ENCODE measurements around the gene PTPN23. TPM values are rescaled to one million over a fixed set of nuclear protein-coding genes. Genes with fewer than 3 reads are reported as not detected.

PTPN23 gene
- total and polyA plus RNA-seq, 4 donors = 20.4 to 52.3 (median 24.2) TPM

DNA sequence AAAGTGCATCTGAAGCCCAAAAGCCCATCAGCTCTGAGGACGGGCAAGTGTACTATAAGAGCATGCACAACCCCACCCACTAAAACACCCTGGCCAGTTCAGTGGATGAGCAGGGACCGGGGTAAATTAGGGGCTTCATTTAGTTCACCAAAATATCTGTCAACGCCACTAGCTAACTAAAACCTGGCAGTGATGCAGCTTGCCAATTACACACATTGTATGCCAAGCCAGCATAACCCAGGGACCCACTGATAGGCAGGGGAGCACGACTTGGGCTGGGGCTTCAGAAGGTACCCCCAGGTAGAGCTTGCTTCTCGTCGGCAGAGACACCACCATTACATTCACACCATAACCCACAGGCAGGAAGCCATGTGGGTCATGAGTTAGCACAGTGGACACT is 47.0 kb downstream of the PTPN23 start:
- Histone ChIP-seq H3K9ac (ENCODE audit: insufficient read depth in 1 of 2, low read length in 2 of 2) (no peak overlapping the region), H3K4me1 (ENCODE audit: control insufficient read depth in 5 of 5, insufficient read depth in 5 of 5, low read length in 5 of 5) (no peaks in the 10 kb centered on the region), H3K27me3 (ENCODE audit: control insufficient read depth in 3 of 3, insufficient read depth in 3 of 3, low read length in 2 of 3) (no peaks in the 10 kb centered on the region), H3K4me3 (no peak overlapping the region), H3K27ac (ENCODE audit: low read depth in 1 of 2, low read length in 1 of 2) (no peak overlapping the region), H3K9me3 (ENCODE audit: control insufficient read depth in 4 of 4, insufficient read depth in 3 of 4, low read length in 3 of 4) (peaks cover 0 to 2% (median 0%) of the 10 kb centered on the region in 4 donors), H3K36me3 (ENCODE audit: control insufficient read depth in 4 of 4, insufficient read depth in 4 of 4, low read length in 4 of 4) (peaks cover 3 to 44% (median 12%) of the 10 kb centered on the region in 4 donors)
- 92 to 93% methylated on average over 6 of the region's 6 CpGs for WGBS, 2 donors
- TF ChIP-seq, protein P1, sequence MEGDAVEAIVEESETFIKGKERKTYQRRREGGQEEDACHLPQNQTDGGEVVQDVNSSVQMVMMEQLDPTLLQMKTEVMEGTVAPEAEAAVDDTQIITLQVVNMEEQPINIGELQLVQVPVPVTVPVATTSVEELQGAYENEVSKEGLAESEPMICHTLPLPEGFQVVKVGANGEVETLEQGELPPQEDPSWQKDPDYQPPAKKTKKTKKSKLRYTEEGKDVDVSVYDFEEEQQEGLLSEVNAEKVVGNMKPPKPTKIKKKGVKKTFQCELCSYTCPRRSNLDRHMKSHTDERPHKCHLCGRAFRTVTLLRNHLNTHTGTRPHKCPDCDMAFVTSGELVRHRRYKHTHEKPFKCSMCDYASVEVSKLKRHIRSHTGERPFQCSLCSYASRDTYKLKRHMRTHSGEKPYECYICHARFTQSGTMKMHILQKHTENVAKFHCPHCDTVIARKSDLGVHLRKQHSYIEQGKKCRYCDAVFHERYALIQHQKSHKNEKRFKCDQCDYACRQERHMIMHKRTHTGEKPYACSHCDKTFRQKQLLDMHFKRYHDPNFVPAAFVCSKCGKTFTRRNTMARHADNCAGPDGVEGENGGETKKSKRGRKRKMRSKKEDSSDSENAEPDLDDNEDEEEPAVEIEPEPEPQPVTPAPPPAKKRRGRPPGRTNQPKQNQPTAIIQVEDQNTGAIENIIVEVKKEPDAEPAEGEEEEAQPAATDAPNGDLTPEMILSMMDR (IDR thresholded peaks at IDR 0.05; ENCODE audit: control extremely low read depth, extremely low read depth) = no peak
- DNase-seq (no peak), ATAC-seq (ENCODE audit: insufficient read depth, low FRiP score) (no peak)

DNA sequence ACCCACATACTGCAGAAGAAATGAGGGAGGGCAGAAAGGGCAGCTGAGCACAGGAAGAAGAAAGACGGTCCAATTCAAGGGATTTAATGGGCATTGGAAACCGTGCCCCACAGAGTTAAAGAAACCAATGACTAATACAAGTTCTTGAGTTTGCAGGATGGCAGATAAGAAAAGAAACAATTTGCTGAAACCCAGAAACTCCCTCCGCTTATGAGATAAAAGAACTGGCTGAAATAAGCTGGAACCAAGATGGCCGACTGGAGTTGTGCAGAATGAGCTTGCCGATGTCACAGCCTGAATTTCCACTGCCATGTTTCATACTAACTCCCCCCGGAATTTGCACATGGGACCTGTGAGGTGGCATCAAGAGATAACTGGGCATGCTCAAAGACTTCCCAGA is 47.8 kb downstream of the PTPN23 start:
- H3K4me3 ChIP-seq = no peak overlapping the region
- TF ChIP-seq, protein P1 (IDR thresholded peaks at IDR 0.05; ENCODE audit: control extremely low read depth, extremely low read depth) = no peak
- H3K9ac ChIP-seq (ENCODE audit: insufficient read depth in 1 of 2, low read length in 2 of 2) = no peak overlapping the region
- no peaks in the 10 kb centered on the region for H3K27me3 ChIP-seq (ENCODE audit: control insufficient read depth in 3 of 3, insufficient read depth in 3 of 3, low read length in 2 of 3)
- 97 to 98% methylated on average over 6 of the region's 6 CpGs for WGBS, 2 donors
- no peak overlapping the region for H3K27ac ChIP-seq (ENCODE audit: low read depth in 1 of 2, low read length in 1 of 2)
- DNase-seq = no peak
- H3K9me3 ChIP-seq (ENCODE audit: control insufficient read depth in 4 of 4, insufficient read depth in 3 of 4, low read length in 3 of 4) = peaks cover 0 to 2% (median 0%) of the 10 kb centered on the region in 4 donors
- H3K4me1 ChIP-seq (ENCODE audit: control insufficient read depth in 5 of 5, insufficient read depth in 5 of 5, low read length in 5 of 5) = no peaks in the 10 kb centered on the region
- H3K36me3 ChIP-seq (ENCODE audit: control insufficient read depth in 4 of 4, insufficient read depth in 4 of 4, low read length in 4 of 4) = peaks cover 3 to 50% (median 15%) of the 10 kb centered on the region in 4 donors
- ATAC-seq (ENCODE audit: insufficient read depth, low FRiP score) = no peak

DNA sequence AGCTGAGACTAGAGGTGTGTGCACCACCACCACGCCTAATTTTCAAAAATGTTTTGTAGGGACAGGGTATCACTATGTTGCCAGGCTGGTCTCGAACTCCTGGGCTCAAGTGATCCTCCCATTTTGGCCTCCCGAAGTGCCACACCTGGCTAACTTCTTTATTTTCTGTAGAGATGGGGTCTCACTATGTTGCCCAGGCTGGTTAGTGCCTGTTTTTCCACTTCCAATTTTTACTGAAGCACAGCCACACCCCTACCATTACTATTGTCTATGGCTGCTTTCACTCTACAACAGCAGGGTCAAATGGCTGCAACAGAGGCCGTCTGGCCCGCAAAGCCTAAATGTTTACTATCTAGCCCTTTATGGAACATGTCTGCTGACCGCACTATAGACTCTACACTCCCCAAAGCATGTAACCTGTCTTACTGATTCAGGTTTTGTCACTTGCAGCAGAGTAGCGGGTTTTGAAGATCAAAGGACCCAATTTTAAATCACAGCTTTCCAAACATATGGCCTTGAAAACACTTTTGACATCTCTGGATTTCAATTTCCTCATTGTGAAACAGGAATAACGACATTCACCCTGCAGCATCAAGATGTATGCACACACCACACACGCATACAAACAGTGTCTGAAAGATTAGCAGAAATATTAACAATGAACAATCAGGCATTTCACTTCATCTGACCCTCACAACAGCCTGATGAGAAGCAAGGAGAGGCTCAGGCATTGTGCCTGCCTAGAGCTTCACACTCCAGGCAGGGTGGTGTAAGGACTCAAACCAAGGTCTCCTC is 48.9 kb downstream of the PTPN23 start:
- TF ChIP-seq, protein P1 (IDR thresholded peaks at IDR 0.05; ENCODE audit: control extremely low read depth, extremely low read depth) = no peak
- peaks cover 0 to 2% (median 0%) of the 10 kb centered on the region in 4 donors for H3K9me3 ChIP-seq (ENCODE audit: control insufficient read depth in 4 of 4, insufficient read depth in 3 of 4, low read length in 3 of 4)
- H3K9ac ChIP-seq (ENCODE audit: insufficient read depth in 1 of 2, low read length in 2 of 2) = no peak overlapping the region
- DNase-seq (peak in 1 of 3 donors; percentile 20), ATAC-seq (ENCODE audit: insufficient read depth, low FRiP score) (no peak)
- H3K4me3 ChIP-seq = no peak overlapping the region
- H3K36me3 ChIP-seq (ENCODE audit: control insufficient read depth in 4 of 4, insufficient read depth in 4 of 4, low read length in 4 of 4) = peaks cover 3 to 53% (median 20%) of the 10 kb centered on the region in 4 donors
- 81 to 86% methylated on average over 9 of the region's 9 CpGs for WGBS, 2 donors
- H3K27ac ChIP-seq (ENCODE audit: low read depth in 1 of 2, low read length in 1 of 2) = no peak overlapping the region
- H3K4me1 ChIP-seq (ENCODE audit: control insufficient read depth in 5 of 5, insufficient read depth in 5 of 5, low read length in 5 of 5) = no peaks in the 10 kb centered on the region
- H3K27me3 ChIP-seq (ENCODE audit: control insufficient read depth in 3 of 3, insufficient read depth in 3 of 3, low read length in 2 of 3) = no peaks in the 10 kb centered on the region
